ENCODE results near the gene PCSK1. TPM values are rescaled to one million over a fixed set of nuclear protein-coding genes. Genes with fewer than 3 reads are reported as not detected.
"Not testable (repeated sequence)": the region's sequence is repeated elsewhere in the genome, so short reads cannot be mapped to it uniquely, and the experiment has no call there.

PCSK1 gene
- total RNA-seq, 2 donors from 2014 or later: 0.52 to 4.0 TPM

DNA sequence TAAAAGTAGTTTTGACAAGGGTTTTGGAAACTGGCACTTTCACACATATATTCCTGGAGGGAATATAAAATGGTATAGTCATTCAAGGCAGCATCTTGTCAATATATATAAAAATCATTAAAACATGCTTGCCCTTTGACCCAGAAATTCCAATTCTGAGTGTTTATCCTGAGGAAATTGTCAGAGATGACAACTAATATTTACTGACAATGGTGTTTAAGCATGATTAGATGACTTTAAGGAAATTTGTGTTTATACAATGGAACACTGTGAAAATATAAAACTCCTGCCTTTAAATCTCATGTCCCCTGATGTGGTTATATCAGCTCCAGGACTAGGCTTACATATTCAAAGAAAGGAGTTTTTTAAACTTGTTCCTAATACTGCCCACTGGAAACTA, 25.6 kb downstream of the PCSK1 start:
- H3K27ac ChIP-seq: no peak overlapping the region
- TF ChIP-seq, protein P1, sequence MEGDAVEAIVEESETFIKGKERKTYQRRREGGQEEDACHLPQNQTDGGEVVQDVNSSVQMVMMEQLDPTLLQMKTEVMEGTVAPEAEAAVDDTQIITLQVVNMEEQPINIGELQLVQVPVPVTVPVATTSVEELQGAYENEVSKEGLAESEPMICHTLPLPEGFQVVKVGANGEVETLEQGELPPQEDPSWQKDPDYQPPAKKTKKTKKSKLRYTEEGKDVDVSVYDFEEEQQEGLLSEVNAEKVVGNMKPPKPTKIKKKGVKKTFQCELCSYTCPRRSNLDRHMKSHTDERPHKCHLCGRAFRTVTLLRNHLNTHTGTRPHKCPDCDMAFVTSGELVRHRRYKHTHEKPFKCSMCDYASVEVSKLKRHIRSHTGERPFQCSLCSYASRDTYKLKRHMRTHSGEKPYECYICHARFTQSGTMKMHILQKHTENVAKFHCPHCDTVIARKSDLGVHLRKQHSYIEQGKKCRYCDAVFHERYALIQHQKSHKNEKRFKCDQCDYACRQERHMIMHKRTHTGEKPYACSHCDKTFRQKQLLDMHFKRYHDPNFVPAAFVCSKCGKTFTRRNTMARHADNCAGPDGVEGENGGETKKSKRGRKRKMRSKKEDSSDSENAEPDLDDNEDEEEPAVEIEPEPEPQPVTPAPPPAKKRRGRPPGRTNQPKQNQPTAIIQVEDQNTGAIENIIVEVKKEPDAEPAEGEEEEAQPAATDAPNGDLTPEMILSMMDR (IDR thresholded peaks at IDR 0.05): no peak
- no peak for DNase-seq (ENCODE audit: low spot score)
- no peaks in the 10 kb centered on the region for H3K27me3 ChIP-seq
- no peaks in the 10 kb centered on the region for H3K4me1 ChIP-seq
- H3K4me3 ChIP-seq: no peak overlapping the region
- H3K9me3 ChIP-seq: no peaks in the 10 kb centered on the region
- no peaks in the 10 kb centered on the region for H3K36me3 ChIP-seq

- Histone ChIP-seq H3K36me3 (no peaks in the 10 kb centered on the region), H3K27me3 (no peaks in the 10 kb centered on the region), H3K27ac (no peak overlapping the region), H3K9me3 (no peaks in the 10 kb centered on the region), H3K4me1 (no peaks in the 10 kb centered on the region), H3K4me3 (no peak overlapping the region)
- TF ChIP-seq, protein P1 (IDR thresholded peaks at IDR 0.05): no peak
- no peak for DNase-seq (ENCODE audit: low spot score)
Observed at GRCh38 chr5:96404191-96404867, 28.7 kb downstream of the PCSK1 start.

- Histone ChIP-seq H3K36me3 (no peaks in the 10 kb centered on the region), H3K9me3 (no peaks in the 10 kb centered on the region), H3K4me3 (no peak overlapping the region), H3K27me3 (no peaks in the 10 kb centered on the region), H3K4me1 (no peaks in the 10 kb centered on the region), H3K27ac (no peak overlapping the region)
- TF ChIP-seq, protein P1 (IDR thresholded peaks at IDR 0.05): no peak
- DNase-seq (ENCODE audit: low spot score): no peak
Observed at GRCh38 chr5:96402500-96402899, 30.5 kb downstream of the PCSK1 start.

DNA sequence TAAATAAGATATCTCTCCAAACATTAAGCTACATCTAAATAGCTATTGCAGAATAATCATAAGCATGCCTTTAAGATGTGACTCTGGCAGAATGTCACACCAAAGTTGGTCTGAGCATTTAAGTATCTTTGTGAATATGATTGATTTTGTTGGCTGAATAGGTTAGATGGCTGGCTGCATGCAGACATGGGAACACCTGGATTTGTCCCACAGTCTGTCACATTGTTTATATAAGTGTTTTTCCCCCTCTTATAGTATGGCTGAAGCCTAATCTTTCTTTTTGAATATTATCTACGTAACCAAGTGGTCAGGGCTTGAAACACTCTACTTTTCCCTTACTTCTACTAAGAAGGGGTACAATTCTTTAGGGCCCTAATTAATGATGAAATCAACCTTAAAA, 36.2 kb downstream of the PCSK1 start:
- no peaks in the 10 kb centered on the region for H3K9me3 ChIP-seq
- TF ChIP-seq, protein P1 (IDR thresholded peaks at IDR 0.05): no peak
- no peak overlapping the region for H3K4me3 ChIP-seq
- no peaks in the 10 kb centered on the region for H3K4me1 ChIP-seq
- no peak overlapping the region for H3K27ac ChIP-seq
- H3K36me3 ChIP-seq: no peaks in the 10 kb centered on the region
- no peak for DNase-seq (ENCODE audit: low spot score)
- no peaks in the 10 kb centered on the region for H3K27me3 ChIP-seq

DNA sequence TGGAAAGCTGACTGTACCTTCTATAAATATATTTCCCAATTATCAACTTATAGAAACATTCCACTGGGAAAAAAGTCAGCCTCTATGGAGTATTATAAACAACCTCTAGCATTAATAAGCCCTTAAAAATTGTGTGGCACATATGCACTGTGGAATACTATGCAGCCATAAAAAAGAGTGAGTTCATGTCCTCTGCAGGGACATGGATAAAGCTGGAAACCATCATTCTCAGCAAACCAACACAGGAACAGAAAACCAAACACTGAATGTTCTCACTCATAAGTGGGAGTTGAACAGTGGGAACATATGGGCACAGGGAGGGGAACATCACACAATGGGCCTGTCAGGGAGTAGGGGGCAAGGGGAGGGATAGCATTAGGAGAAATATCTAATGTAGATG, 37.8 kb downstream of the PCSK1 start:
- not testable (repeated sequence) for H3K36me3 ChIP-seq; H3K4me1 ChIP-seq; H3K4me3 ChIP-seq; DNase-seq (ENCODE audit: low spot score); H3K9me3 ChIP-seq; H3K27me3 ChIP-seq; H3K27ac ChIP-seq

- DNase-seq (ENCODE audit: low spot score): no peak
- Histone ChIP-seq H3K27me3 (no peaks in the 10 kb centered on the region), H3K36me3 (no peaks in the 10 kb centered on the region), H3K9me3 (no peaks in the 10 kb centered on the region), H3K4me1 (no peaks in the 10 kb centered on the region), H3K27ac (no peak overlapping the region), H3K4me3 (no peak overlapping the region)
- TF ChIP-seq, protein P1 (IDR thresholded peaks at IDR 0.05): no peak
Observed at GRCh38 chr5:96391921-96392320, 41.1 kb downstream of the PCSK1 start.

All from right atrium auricular region (tissue), 2 donors.